H1 (cell line): ENCODE data around the gene DECR2. TPM values are rescaled to one million over a fixed set of nuclear protein-coding genes. Genes with fewer than 3 reads are reported as not detected.

ENCODE experiments used
- CTCF ChIA-PET: fragments of 300-600 bp; sonication (Branson Sonifier 250); formaldehyde crosslinking; loops from one replicate; lab custom pipeline; 2021; ENCODE audit not compliant: partially characterized antibody; lab: Charles Lee
- POLR2A ChIA-PET: fragments of 300-600 bp; sonication (Branson Sonifier 250); formaldehyde crosslinking; loops from one replicate; lab custom pipeline; 2021; ENCODE audit warnings: inconsistent platforms; ENCODE audit not compliant: partially characterized antibody; lab: Charles Lee
- DNase-seq, 2 experiments: peaks; one replicate each; pipeline versions ENCODE4 v3.0.0 to v3.0.0-alpha.2; 2010 to 2022; ENCODE audit warnings: low spot score in 2 of 2, low read depth in 1 of 2, mixed read lengths in 1 of 2
- FAIRE-seq: peaks from 2 replicates; lab custom pipeline; 2011; peaks lifted over from hg19 to GRCh38; lab: Jason Lieb, UNC
- H2AFZ ChIP-seq: 2 replicates; pipeline ENCODE4 v1.8.1; 2012; ENCODE audit warnings: low read length, inconsistent platforms
- H2AK5ac ChIP-seq: 2 replicates; pipeline ENCODE4 v1.6.1; 2013; ENCODE audit warnings: low read depth, low read length
- H2BK120ac ChIP-seq: replicated peaks from 2 replicates; pipeline ENCODE3; 2013; ENCODE audit warnings: low read depth, low read length, inconsistent platforms
- H2BK12ac ChIP-seq: 2 replicates; pipeline ENCODE4 v1.6.1; 2013; ENCODE audit warnings: low read depth, low read length
- H2BK15ac ChIP-seq: 2 replicates; pipeline ENCODE4 v1.6.1; 2013; ENCODE audit warnings: low read length
- H2BK20ac ChIP-seq: 2 replicates; pipeline ENCODE4 v1.6.1; 2013; ENCODE audit warnings: low read length
- H2BK5ac ChIP-seq: 2 replicates; pipeline ENCODE4 v1.6.1; 2013; ENCODE audit warnings: low read depth, low read length
- H3K14ac ChIP-seq: 2 replicates; pipeline ENCODE4 v1.6.1; 2013; ENCODE audit warnings: inconsistent platforms; ENCODE audit not compliant: insufficient read length
- H3K18ac ChIP-seq: 2 replicates; pipeline ENCODE4 v1.6.1; 2013; ENCODE audit warnings: low read length; ENCODE audit errors: extremely low read depth
- H3K23ac ChIP-seq: 2 replicates; pipeline ENCODE4 v1.6.1; 2013; ENCODE audit warnings: inconsistent platforms; ENCODE audit not compliant: insufficient read length
- H3K23me2 ChIP-seq: 2 replicates; pipeline ENCODE4 v1.6.1; 2013; ENCODE audit warnings: low read depth, low read length
- H3K27ac ChIP-seq: 2 replicates; pipeline ENCODE4 v1.6.1; 2011; ENCODE audit warnings: low read depth, low read length, inconsistent platforms
- H3K27me3 ChIP-seq, 4 experiments: replicated peaks in 1 of 4; 1 replicate in 1 of 4; 2 replicates in 3 of 4; pipeline versions ENCODE4 v1.6.1 to v1.8.1; 2011 to 2013; ENCODE audit warnings: low read length in 3 of 4, mild to moderate bottlenecking in 3 of 4, inconsistent platforms in 2 of 4, mixed read lengths in 2 of 4, moderate library complexity in 1 of 4; ENCODE audit not compliant: control insufficient read depth in 3 of 4, insufficient read depth in 3 of 4; ENCODE audit errors: extremely low read depth in 1 of 4
- H3K36me3 ChIP-seq, 4 experiments: 2 replicates each; pipeline versions ENCODE4 v1.6.1 to v1.8.1; 2011 to 2013; ENCODE audit warnings: mild to moderate bottlenecking in 4 of 4, low read length in 3 of 4, moderate library complexity in 2 of 4, control low read depth in 1 of 4, inconsistent platforms in 1 of 4; ENCODE audit not compliant: insufficient read depth in 4 of 4, control insufficient read depth in 2 of 4
- H3K4ac ChIP-seq: replicated peaks from 2 replicates; pipeline ENCODE3; 2013; ENCODE audit warnings: low read length, low read depth, mixed read lengths, inconsistent platforms; ENCODE audit not compliant: insufficient read length
- H3K4me1 ChIP-seq, 4 experiments: replicated peaks in 1 of 4; 1 replicate in 1 of 4; 2 replicates in 3 of 4; pipeline versions ENCODE4 v1.6.1 to v1.8.1; 2011 to 2013; ENCODE audit warnings: low read length in 3 of 4, inconsistent platforms in 2 of 4, mixed read lengths in 1 of 4; ENCODE audit not compliant: insufficient read depth in 4 of 4, control insufficient read depth in 3 of 4
- H3K4me2 ChIP-seq, 2 experiments: 2 replicates each; pipeline versions ENCODE4 v1.6.1 to v1.8.1; 2011 to 2013; ENCODE audit warnings: low read depth in 2 of 2, low read length in 2 of 2, control low read depth in 1 of 2, inconsistent platforms in 1 of 2, mild to moderate bottlenecking in 1 of 2; ENCODE audit not compliant: insufficient read depth in 1 of 2
- H3K4me3 ChIP-seq, 4 experiments: fragments of 200-600, 300-600 bp in 1 of 4; sonication (generic), shearing (Covaris generic), sonication (Bioruptor Twin) in 1 of 4; 2 replicates each; pipeline versions ENCODE4 v1.5.1 to v1.8.1; 2011 to 2016; ENCODE audit warnings: low read length in 4 of 4, low read depth in 3 of 4, control low read depth in 2 of 4, inconsistent platforms in 2 of 4, mild to moderate bottlenecking in 2 of 4, mixed read lengths in 1 of 4, moderate library complexity in 1 of 4; ENCODE audit not compliant: insufficient read depth in 2 of 4; ENCODE audit errors: extremely low read depth in 1 of 4
- H3K56ac ChIP-seq: replicated peaks from 2 replicates; pipeline ENCODE3; 2013; ENCODE audit warnings: low read depth, mild to moderate bottlenecking, mixed read lengths, low read length, inconsistent platforms; ENCODE audit not compliant: insufficient read length
- H3K79me1 ChIP-seq: 2 replicates; pipeline ENCODE4 v1.6.1; 2013; ENCODE audit warnings: low read depth, low read length, control low read depth
- H3K79me2 ChIP-seq, 2 experiments: 2 replicates each; pipeline versions ENCODE4 v1.6.1 to v1.8.1; 2012 to 2013; ENCODE audit warnings: low read length in 2 of 2, mild to moderate bottlenecking in 2 of 2, inconsistent platforms in 1 of 2; ENCODE audit not compliant: insufficient read depth in 2 of 2, control insufficient read depth in 1 of 2
- H3K9ac ChIP-seq, 4 experiments: replicated peaks in 1 of 4; 1 replicate in 1 of 4; 2 replicates in 3 of 4; pipeline versions ENCODE4 v1.6.1 to v1.8.1; 2011 to 2013; ENCODE audit warnings: low read depth in 3 of 4, low read length in 3 of 4, control low read depth in 2 of 4, mild to moderate bottlenecking in 2 of 4, moderate library complexity in 2 of 4, inconsistent platforms in 1 of 4; ENCODE audit errors: extremely low read depth in 1 of 4
- H3K9me3 ChIP-seq, 2 experiments: 2 replicates each; pipeline versions ENCODE4 v1.6.1 to v1.8.1; 2012 to 2013; ENCODE audit warnings: mild to moderate bottlenecking in 2 of 2, moderate library complexity in 2 of 2, control low read depth in 1 of 2, inconsistent platforms in 1 of 2, low read depth in 1 of 2, low read length in 1 of 2, mixed read lengths in 1 of 2; ENCODE audit not compliant: insufficient read depth in 2 of 2
- H4K20me1 ChIP-seq, 2 experiments: replicated peaks in 1 of 2; 2 replicates each; pipeline versions ENCODE3 to v1.8.1; 2011 to 2013; ENCODE audit warnings: inconsistent platforms in 2 of 2, low read length in 2 of 2, mild to moderate bottlenecking in 1 of 2; ENCODE audit not compliant: insufficient read depth in 2 of 2, control insufficient read depth in 1 of 2
- H4K5ac ChIP-seq: 2 replicates; pipeline ENCODE4 v1.6.1; 2013; ENCODE audit warnings: low read length, low read depth, mixed read lengths, inconsistent platforms; ENCODE audit not compliant: insufficient read length
- H4K8ac ChIP-seq: 2 replicates; pipeline ENCODE4 v1.8.0; 2013; ENCODE audit warnings: mild to moderate bottlenecking, moderate library complexity, low read length, inconsistent platforms; ENCODE audit not compliant: insufficient read depth; ENCODE audit errors: extremely low read depth
- H4K91ac ChIP-seq: replicated peaks from 2 replicates; pipeline ENCODE3; 2013; ENCODE audit warnings: low read length, mixed read lengths, inconsistent platforms; ENCODE audit not compliant: insufficient read length
- BRCA1 ChIP-seq: IDR thresholded peaks from 2 replicates; pipeline ENCODE4 v1.6.1; 2012; ENCODE audit warnings: low read depth, low read length, improper control_type of control experiment
- CHD1 ChIP-seq: IDR thresholded peaks from 2 replicates; pipeline ENCODE4 v1.6.1; 2012; ENCODE audit warnings: low read depth, low read length, improper control_type of control experiment
- EGR1 ChIP-seq: IDR thresholded peaks from 2 replicates; pipeline ENCODE4 v1.6.1; 2011; ENCODE audit warnings: low read depth, low read length, borderline replicate concordance
- EP300 ChIP-seq, 2 experiments: IDR thresholded peaks; 1 replicate in 1 of 2; 2 replicates in 1 of 2; pipeline ENCODE4 v1.6.1; 2011 to 2012; ENCODE audit warnings: low read depth in 2 of 2, low read length in 2 of 2, mild to moderate bottlenecking in 2 of 2, borderline replicate concordance in 1 of 2, inconsistent platforms in 1 of 2, moderate library complexity in 1 of 2
- GTF2F1 ChIP-seq: IDR thresholded peaks from 2 replicates; pipeline ENCODE4 v1.6.1; 2012; ENCODE audit warnings: low read depth, low read length, improper control_type of control experiment, borderline replicate concordance
- KDM1A ChIP-seq: fragments of 200-600, 300-600 bp; sonication (generic); IDR thresholded peaks from 2 replicates; pipeline ENCODE4 v1.7.1; 2016; ENCODE audit warnings: mild to moderate bottlenecking, low read length, borderline replicate concordance
- KDM4A ChIP-seq: IDR thresholded peaks from one replicate; pipeline ENCODE4 v1.7.1; 2012; ENCODE audit warnings: low read depth, mild to moderate bottlenecking, moderate library complexity, low read length, inconsistent platforms; ENCODE audit not compliant: severe bottlenecking
- NANOG ChIP-seq: IDR thresholded peaks from 2 replicates; pipeline ENCODE4 v1.6.1; 2011; ENCODE audit warnings: low read length, low read depth, mild to moderate bottlenecking, inconsistent platforms; ENCODE audit not compliant: insufficient read depth, poor library complexity, severe bottlenecking
- PHF8 ChIP-seq: fragments of 200-600 bp; sonication (generic); conservative IDR thresholded peaks from 2 replicates; pipeline ENCODE4 v1.7.1; 2012; ENCODE audit warnings: low read depth, mild to moderate bottlenecking, inconsistent platforms, low read length, moderate library complexity
- POLR2A ChIP-seq, 2 experiments: IDR thresholded peaks; 1 replicate in 1 of 2; 2 replicates in 1 of 2; pipeline ENCODE4 v1.6.1; 2011; ENCODE audit warnings: low read depth in 2 of 2, low read length in 2 of 2, mild to moderate bottlenecking in 2 of 2; ENCODE audit errors: control extremely low read depth in 1 of 2
- RFX5 ChIP-seq: IDR thresholded peaks from 2 replicates; pipeline ENCODE4 v1.6.1; 2011; ENCODE audit warnings: low read depth, low read length, improper control_type of control experiment, borderline replicate concordance
- TAF1 ChIP-seq: IDR thresholded peaks from 2 replicates; pipeline ENCODE4 v1.6.1; 2011; ENCODE audit warnings: mild to moderate bottlenecking, low read depth, low read length
- TAF7 ChIP-seq: optimal IDR thresholded peaks from 2 replicates; pipeline ENCODE3; 2011; ENCODE audit warnings: low read depth, mild to moderate bottlenecking, inconsistent platforms, low read length, moderate library complexity, borderline replicate concordance
- WGBS, 2 experiments: shearing (Covaris generic) in 1 of 2; methylation state at CpG; one replicate each; pipeline versions ENCODE4 v1.1.6 to v1.1.7; 2013 to 2015; ENCODE audit warnings: low lambda C conversion rate in 2 of 2, mixed read lengths in 2 of 2, inconsistent platforms in 1 of 2, low coverage in 1 of 2, missing lambda C conversion rate in 1 of 2; ENCODE audit not compliant: insufficient replicate concordance in 2 of 2, insufficient coverage in 1 of 2, insufficient read length in 1 of 2; ENCODE audit errors: extremely low coverage in 1 of 2, missing lambda C conversion rate in 1 of 2; 5-methylcytosine and 5-hydroxymethylcytosine counted together
- polyA plus RNA-seq, 7 experiments: library from polyadenylated mRNA; depleted of rRNA in 3 of 7; stranded (reverse) in 5 of 7; unstranded in 2 of 7; fragments of >200 nt in 5 of 7; fragments of 200-250 nt in 2 of 7; gene quantifications; 1 replicate in 5 of 7; 2 replicates in 1 of 7; 4 replicates in 1 of 7; pipeline versions ENCODE4 v1.2.1 to v1.2.3, GENCODE V29; 2011 to 2013; ENCODE audit warnings: missing spikeins in 2 of 7, mixed read lengths in 2 of 7
- total RNA-seq: library from RNA; stranded (reverse); fragmentation: NEBNext Ultra II Directional; extraction: Animal tissue kit (Norgen Biotek cat#: 25700); gene quantifications from 2 replicates; pipeline ENCODE4 v1.2.1, GENCODE V29; 2021

The DECR2 gene
- total and polyA plus RNA-seq, 2 of the 8 experiments (the other 6 are each of a cell fraction or from before 2014, with no cell fraction given): 28.2 to 39.9 TPM

DNA sequence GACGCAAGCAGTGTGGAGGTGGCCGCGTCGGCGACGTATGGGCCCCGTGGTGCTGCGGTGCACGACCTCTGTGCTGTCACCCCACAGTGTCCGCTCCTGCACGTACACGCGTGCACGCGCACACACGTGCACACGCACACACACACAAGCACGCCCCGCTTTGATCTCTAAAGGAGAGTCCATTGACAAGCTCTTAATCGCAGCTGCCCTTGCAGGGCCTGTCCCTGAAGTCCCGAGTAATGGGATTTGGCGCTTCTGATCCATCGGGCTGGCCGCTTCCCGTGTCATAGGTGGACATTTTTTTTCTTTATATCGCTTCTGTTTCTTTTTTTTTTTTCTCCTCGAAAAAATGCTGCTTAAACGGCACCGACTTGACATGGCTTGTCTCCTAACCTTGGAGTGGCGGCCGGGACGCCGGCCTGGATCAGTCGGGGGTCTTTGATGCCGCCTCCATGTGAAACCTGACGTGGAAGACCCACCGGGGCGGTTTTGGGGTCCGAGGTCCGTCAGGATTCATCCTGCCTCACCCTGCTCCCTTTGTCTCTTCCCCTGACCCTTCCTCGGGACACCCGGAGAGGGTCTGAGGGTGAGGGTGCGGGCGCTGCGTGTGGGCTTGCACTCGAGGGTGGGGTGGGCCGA lies 40.9 kb upstream of the DECR2 start:
- Histone ChIP-seq H2AK5ac (no peak overlapping the region), H2BK15ac (no peak overlapping the region), H4K91ac (no peak overlapping the region), H3K79me1 (no peaks in the 10 kb centered on the region), H2BK5ac (no peak overlapping the region), H3K9me3 (no peaks in the 10 kb centered on the region), H4K8ac (peak overlapping the region; percentile 39; the same call in 1 of the 2 replicates), H3K36me3 (no peaks in the 10 kb centered on the region), H3K4me2 (no peak overlapping the region), H2BK20ac (no peak overlapping the region), H3K23me2 (no peaks in the 10 kb centered on the region), H4K20me1 (peaks cover 0 to 3% of the 10 kb centered on the region in 2 experiments), H3K9ac (no peak overlapping the region), H2BK12ac (peak overlapping the region; percentile 39; the same call in 1 of the 2 replicates), H3K4ac (no peak overlapping the region), H3K18ac (no peak overlapping the region), H3K4me1 (no peaks in the 10 kb centered on the region; a peak in 2 of 7 replicates), H3K14ac (no peak overlapping the region), H3K79me2 (no peaks in the 10 kb centered on the region), H3K27me3 (no peaks in the 10 kb centered on the region), H3K27ac (no peak overlapping the region), H2BK120ac (no peak overlapping the region), H3K56ac (no peak overlapping the region), H4K5ac (no peak overlapping the region), H3K4me3 (no peak overlapping the region), H3K23ac (no peak overlapping the region), H2AFZ (no peak overlapping the region; the same call in 1 of the 2 replicates)
- 97% methylated on average over 38 of the region's 47 CpGs; no CpG with 5 or more reads in 1 of the 2 experiments for WGBS, 2 experiments
- CTCF ChIA-PET: interaction anchor here (0.9 to 2.7 kb wide), 9 partner anchors 9 to 286 kb away, joined by 3 to 15 read pairs (median 4); no protein-coding TSS in a partner anchor
- no peak for TF ChIP-seq PHF8
- no peak for TF ChIP-seq CHD1
- TF ChIP-seq KDM1A: no peak
- TF ChIP-seq TAF1: no peak
- no peak for TF ChIP-seq BRCA1
- TF ChIP-seq RFX5: no peak
- no peak for TF ChIP-seq EP300 (IDR thresholded peaks at IDR 0.05; ENCODE audit: borderline replicate concordance in 1 of 2, low read depth in 2 of 2, low read length in 2 of 2)
- no peak for TF ChIP-seq NANOG
- TF ChIP-seq EGR1: no peak
- no peak for TF ChIP-seq POLR2A (IDR thresholded peaks at IDR 0.05; ENCODE audit: control extremely low read depth in 1 of 2, low read depth in 2 of 2, low read length in 2 of 2)
- TF ChIP-seq KDM4A: no peak
- no peak for TF ChIP-seq GTF2F1
- TF ChIP-seq TAF7: no peak
- DNase-seq: no peak
- FAIRE-seq: no peak
- POLR2A ChIA-PET: no interaction called here
